ENCODE data around the gene ACER3.
"Not testable (repeated sequence)": the region's sequence is repeated elsewhere in the genome, so short reads cannot be mapped to it uniquely, and the experiment has no call there.

Gene ACER3

GRCh38 chr11:76845069-76845468 lies 15.6 kb upstream of the ACER3 start:
- H3K4me3 ChIP-seq (replicated peaks in 1 of 2; ENCODE audit: low read depth in 2 of 2, low read length in 2 of 2): no peak overlapping the region
- no peak for TF ChIP-seq CTCF (IDR thresholded peaks at IDR 0.05; ENCODE audit: low read depth, low read length)

GRCh38 chr11:76846441-76846840 lies 14.3 kb upstream of the ACER3 start:
- DNase-seq (ENCODE audit: low read depth in 2 of 2): no peak
- no peak for TF ChIP-seq CTCF (IDR thresholded peaks at IDR 0.05; ENCODE audit: low read depth, low read length)
- H3K4me3 ChIP-seq (replicated peaks in 1 of 2; ENCODE audit: low read depth in 2 of 2, low read length in 2 of 2): no peak overlapping the region

More at GRCh38 chr11:76845069-76845468, 15.6 kb upstream of the ACER3 start:
- no peak for DNase-seq (ENCODE audit: low read depth in 2 of 2)

- no peak for DNase-seq (ENCODE audit: low read depth in 2 of 2)
- H3K4me3 ChIP-seq (replicated peaks in 1 of 2; ENCODE audit: low read depth in 2 of 2, low read length in 2 of 2): no peak overlapping the region
- TF ChIP-seq CTCF (IDR thresholded peaks at IDR 0.05; ENCODE audit: low read depth, low read length): no peak
These were observed 11.3 kb upstream of the ACER3 start for GRCh38 chr11:76849376-76849775.

- DNase-seq (ENCODE audit: low read depth in 2 of 2): no peak
- TF ChIP-seq CTCF (IDR thresholded peaks at IDR 0.05; ENCODE audit: low read depth, low read length): no peak
- H3K4me3 ChIP-seq (replicated peaks in 1 of 2; ENCODE audit: low read depth in 2 of 2, low read length in 2 of 2): no peak overlapping the region
These were observed 10.6 kb upstream of the ACER3 start for GRCh38 chr11:76850130-76850529.

GRCh38 chr11:76850815-76851214 lies 9.9 kb upstream of the ACER3 start:
- no peak for TF ChIP-seq CTCF (IDR thresholded peaks at IDR 0.05; ENCODE audit: low read depth, low read length)
- no peak overlapping the region for H3K4me3 ChIP-seq (replicated peaks in 1 of 2; ENCODE audit: low read depth in 2 of 2, low read length in 2 of 2)
- peak in 1 of 2 donors; percentile 38 for DNase-seq (ENCODE audit: low read depth in 2 of 2)

- TF ChIP-seq CTCF (IDR thresholded peaks at IDR 0.05; ENCODE audit: low read depth, low read length): no peak
- no peak for DNase-seq (ENCODE audit: low read depth in 2 of 2)
- no peak overlapping the region for H3K4me3 ChIP-seq (replicated peaks in 1 of 2; ENCODE audit: low read depth in 2 of 2, low read length in 2 of 2)
These were observed 6.0 kb upstream of the ACER3 start for GRCh38 chr11:76854709-76855108.

- DNase-seq (ENCODE audit: low read depth in 2 of 2); H3K4me3 ChIP-seq (replicated peaks in 1 of 2; ENCODE audit: low read depth in 2 of 2, low read length in 2 of 2): not testable (repeated sequence)
These were observed 5.0 kb upstream of the ACER3 start for GRCh38 chr11:76855670-76856069.
